Ovary (tissue), 10 donors: ENCODE results near the gene TNFSF12. TPM values are rescaled to one million over a fixed set of nuclear protein-coding genes. Genes with fewer than 3 reads are reported as not detected.
A peak's percentile ranks its signal among the peaks of the same experiment; 100 is the strongest.

Source experiments
- DNase-seq, 5 donors: peaks; one replicate each; pipeline ENCODE4 v3.0.0-alpha.2; 2019 to 2020
- H3K27ac ChIP-seq, 2 donors: fragments of 200-600 bp; one replicate each; pipeline versions ENCODE4 v1.5.1 to v1.8.0; 2019 to 2022
- H3K27me3 ChIP-seq: fragments of 200-600 bp; one replicate; pipeline ENCODE4 v1.8.0; 2022
- H3K36me3 ChIP-seq: fragments of 200-600 bp; sonication (generic); one replicate; pipeline ENCODE4 v1.5.1; 2019
- H3K4me1 ChIP-seq: one replicate; pipeline ENCODE4 v1.8.1; 2013; ENCODE audit warnings: mild to moderate bottlenecking, moderate library complexity; ENCODE audit not compliant: insufficient read depth
- H3K4me3 ChIP-seq: fragments of 200-600 bp; sonication (generic); one replicate; pipeline ENCODE4 v1.5.1; 2017
- H3K9me3 ChIP-seq, 2 donors: fragments of 200-600 bp in 1 of 2; sonication (generic) in 1 of 2; one replicate each; pipeline versions ENCODE4 v1.5.1 to v1.8.1; 2013 to 2019; ENCODE audit warnings: mild to moderate bottlenecking in 1 of 2, moderate library complexity in 1 of 2
- CTCF ChIP-seq, 3 donors: fragments of 450-650 bp in 2 of 3; fragments of 200-600 bp in 1 of 3; IDR thresholded peaks; one replicate each; pipeline versions ENCODE4 v1.5.1 to v1.8.0; 2016 to 2022; ENCODE audit warnings: antibody characterized with exemption in 3 of 3, mild to moderate bottlenecking in 1 of 3
- EP300 ChIP-seq: sonication (generic); formaldehyde crosslinking; IDR thresholded peaks from one replicate; pipeline ENCODE4 v1.6.1; 2017; ENCODE audit warnings: antibody characterized with exemption
- POLR2A ChIP-seq: fragments of 450-650 bp; IDR thresholded peaks from one replicate; pipeline ENCODE4 v1.6.1; 2017; ENCODE audit warnings: antibody characterized with exemption, mild to moderate bottlenecking, moderate library complexity
- WGBS, 3 donors: extraction: QIAGEN DNeasy Blood & Tissue Kit in 1 of 3; methylation state at CpG; one replicate each; pipeline versions ENCODE4 v1.1.5 to v1.1.7; 2013 to 2017; 5-methylcytosine and 5-hydroxymethylcytosine counted together
- intact Hi-C, 4 donors: fragments of 100-400 bp; cut with DNase I; formaldehyde crosslinking; loops; one replicate each; pipeline versions ENCODE4 v1.11.0 to v1.15.1; 2022 to 2023
- long read RNA-seq, 3 donors: library from polyadenylated mRNA in 2 of 3; unstranded in 2 of 3; transcript quantifications; one replicate each; pipeline ENCODE4 v2.0.0 and lab custom pipeline, GENCODE V29; 2021 to 2026
- polyA plus RNA-seq, 2 donors: library from polyadenylated mRNA; stranded (reverse); fragments of 200-250 nt in 1 of 2; fragments of 350-450 nt in 1 of 2; fragmentation: Illumina TruSeq in 1 of 2; extraction: RNeasy Lipid Tissue Mini Kit (QIAGEN cat#74804) in 1 of 2; gene quantifications; one replicate each; pipeline ENCODE4 v1.2.3, GENCODE V29; 2013 to 2014
- total RNA-seq, 7 donors: library from RNA; depleted of rRNA in 2 of 7; stranded (reverse); fragments of >200 nt in 2 of 7; fragmentation: NEBNext Ultra II Directional in 3 of 7; extraction: Animal tissue kit (Norgen Biotek cat#: 25700) in 3 of 7; gene quantifications; one replicate each; pipeline versions ENCODE4 v1.1.0 to v1.2.4, GENCODE V29; 2016 to 2023
- donor health status: DM: no; HTN: no; CAD: no; lungs with moderate emphysema.
- donor health status: DM: no; HTN: no; CAD: no.
- donor health status: Bipolar disorder and iron deficiency.
- donor health status: DM: yes; HTN: yes; CAD: no.
- donor health status: DM: no; HTN: no; CAD: no.
- donor health status: DM: yes; HTN: yes; CAD: no.

TNFSF12 gene
- total RNA-seq (10 to 100 TPM; 37.3 to 78.3 (median 59.6) TPM), polyA plus RNA-seq (10 to 100 TPM; 26.6 to 70.1 TPM)
- long read RNA-seq, donor 1, partial matches to known transcripts = 14 of 22 reads
- long read RNA-seq, donor 1, other reads (novel, unspliced or antisense) = 4 of 22 reads
- long read RNA-seq, donor 2, partial matches to known transcripts = 0 of 3 reads
- long read RNA-seq, donor 2, other reads (novel, unspliced or antisense) = 0 of 3 reads
- long read RNA-seq, donor 3, transcript TNFSF12-201 (7 exons, 1,553 nt) = major isoform, 48 of 66 reads
- long read RNA-seq, donor 3, partial matches to known transcripts = 3 of 66 reads
- long read RNA-seq, donor 3, other reads (novel, unspliced or antisense) = 10 of 66 reads

GRCh38 chr17:7548585-7549400 lies at the start of gene TNFSF12:
TNFSF12 (plus strand) TSS chr17:7549058; CDS start chr17:7549154, 96 bp downstream.
- Histone ChIP-seq H3K36me3 (no peaks in the 10 kb centered on the region), H3K27ac (peak within 1 kb of the TSS; percentile 74 to 90), H3K9me3 (no peaks in the 10 kb centered on the region), H3K27me3 (no peaks in the 10 kb centered on the region), H3K4me1 (peaks cover 12% of the 10 kb centered on the region), H3K4me3 (peak within 1 kb of the TSS; percentile 80)
- intact Hi-C loops = no loop called here
- 1% methylated on average over 32 to 65 of the region's 65 CpGs for WGBS, 3 donors
- TF ChIP-seq POLR2A (no peak), CTCF (IDR thresholded peaks at IDR 0.05) (peak in 1 of 3 donors; percentile 48)
- peak; percentile 67 to 78 (median 73) for DNase-seq

- peak in 1 of 5 donors; percentile 12 for DNase-seq
- Histone ChIP-seq H3K4me3 (no peak overlapping the region), H3K27ac (no peak overlapping the region), H3K36me3 (no peaks in the 10 kb centered on the region), H3K27me3 (no peaks in the 10 kb centered on the region), H3K9me3 (no peaks in the 10 kb centered on the region), H3K4me1 (no peaks in the 10 kb centered on the region)
- TF ChIP-seq POLR2A (no peak), CTCF (IDR thresholded peaks at IDR 0.05) (no peak), EP300 (no peak)
- WGBS, 3 donors = 83 to 84% (median 83%) methylated on average over 11 of the region's 11 CpGs
- intact Hi-C loops = no loop called here
Measured at GRCh38 chr17:7499161-7499560, 49.7 kb upstream of the TNFSF12 start.

- DNase-seq = no peak
Measured at GRCh38 chr17:7501729-7502128, 47.1 kb upstream of the TNFSF12 start.

More at GRCh38 chr17:7501729-7502128, 47.1 kb upstream of the TNFSF12 start:
- H3K27ac ChIP-seq = no peak overlapping the region
- H3K4me3 ChIP-seq = no peak overlapping the region
- WGBS, 3 donors = 73 to 83% (median 79%) methylated on average over 14 of the region's 14 CpGs
- TF ChIP-seq CTCF (IDR thresholded peaks at IDR 0.05) (no peak), EP300 (no peak), POLR2A (no peak)
- H3K4me1 ChIP-seq = no peaks in the 10 kb centered on the region
- intact Hi-C loops = no loop called here
- no peaks in the 10 kb centered on the region for H3K27me3 ChIP-seq
- H3K9me3 ChIP-seq = no peaks in the 10 kb centered on the region
- no peaks in the 10 kb centered on the region for H3K36me3 ChIP-seq
